Umbilical cord (tissue), 2 donors: Measurements from ENCODE around the gene FAM50B. TPM values are rescaled to one million over a fixed set of nuclear protein-coding genes. Genes with fewer than 3 reads are reported as not detected.

Experiments used
- DNase-seq: peaks from one replicate; pipeline ENCODE4 v3.0.0-alpha.2; 2015; ENCODE audit warnings: low spot score
- total RNA-seq: library from RNA; depleted of rRNA; stranded (reverse); fragments of >200 nt; gene quantifications from one replicate; pipeline ENCODE4 v1.2.3, GENCODE V29; 2014; ENCODE audit warnings: low replicate concordance; ENCODE audit not compliant: insufficient read depth

The FAM50B gene
- total RNA-seq, 1 donor from 2014 or later: 3.9 TPM

GRCh38 chr6:3893487-3893886, 44.3 kb downstream of the FAM50B start:
- DNase-seq: no peak

GRCh38 chr6:3893917-3894316, 44.7 kb downstream of the FAM50B start:
- no peak for DNase-seq

- DNase-seq: no peak
These were observed 45.6 kb downstream of the FAM50B start for GRCh38 chr6:3894590-3895311.

- DNase-seq: no peak
These were observed 46.1 kb downstream of the FAM50B start for GRCh38 chr6:3895312-3895653.

GRCh38 chr6:3895805-3896204, 46.6 kb downstream of the FAM50B start:
- DNase-seq: no peak

GRCh38 chr6:3898265-3898994, 49.3 kb downstream of the FAM50B start:
- no peak for DNase-seq

- DNase-seq: no peak
These were observed 49.9 kb downstream of the FAM50B start for GRCh38 chr6:3899061-3899460.

- DNase-seq: no peak
These were observed 50.8 kb downstream of the FAM50B start for GRCh38 chr6:3899970-3900439.

Other genes starting within 250 kb of the FAM50B start
- 92.5 TPM for gene PXDC1, start 97.7 kb upstream of the FAM50B start, total RNA-seq
- 0.48 TPM for gene FAM217A, start 229.8 kb downstream of the FAM50B start, total RNA-seq